Posterior vena cava (tissue), 2 donors: ENCODE measurements around the gene ABHD6. TPM values are rescaled to one million over a fixed set of nuclear protein-coding genes. Genes with fewer than 3 reads are reported as not detected.
"Not testable (repeated sequence)": the region's sequence is repeated elsewhere in the genome, so short reads cannot be mapped to it uniquely, and the experiment has no call there.

ENCODE experiments used
- DNase-seq: peaks from one replicate; pipeline ENCODE4 v3.0.0-alpha.2; 2020; ENCODE audit warnings: low spot score
- intact Hi-C, 2 donors: fragments of 100-400 bp; cut with DNase I; formaldehyde crosslinking; loops; one replicate each; pipeline versions ENCODE4 v1.14.1 to v1.14.2; 2022 to 2023
- total RNA-seq, 2 donors: library from RNA; stranded (reverse); fragmentation: NEBNext Ultra II Directional; extraction: Animal tissue kit (Norgen Biotek cat#: 25700); gene quantifications; one replicate each; pipeline ENCODE4 v1.2.1, GENCODE V29; 2021
- donor health status: DM: yes; HTN: yes; CAD: no.
- donor health status: DM: yes; HTN: yes; CAD: no.

ABHD6 gene
- total RNA-seq, 2 donors from 2014 or later: 6.6 to 7.6 TPM

DNA sequence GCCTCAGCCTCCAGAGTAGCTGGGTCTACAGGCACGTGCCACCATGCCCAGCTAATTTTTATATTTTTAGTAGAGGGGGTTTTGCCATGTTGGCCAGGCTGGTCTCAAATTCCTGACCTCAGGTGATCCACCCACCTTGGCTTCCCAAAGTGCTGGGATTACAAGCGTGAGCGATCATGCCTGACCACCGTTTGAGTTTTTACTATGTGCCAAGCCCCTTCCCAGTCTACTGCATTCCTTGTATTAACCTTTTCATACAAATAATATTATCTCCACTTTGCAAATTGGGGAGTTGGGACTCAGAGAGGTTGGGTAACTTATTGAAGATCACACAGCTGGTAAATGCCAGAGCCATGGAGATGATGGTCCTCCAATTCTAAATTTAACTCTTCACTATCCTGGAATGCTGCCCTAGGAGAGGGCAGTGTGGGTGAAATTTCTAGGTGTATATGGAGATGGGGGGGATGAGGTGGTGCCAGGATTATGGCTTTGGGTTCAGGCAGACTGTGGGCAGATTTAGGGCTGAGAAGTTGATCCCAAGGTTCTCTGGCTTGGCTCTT lies 94.1 kb downstream of the ABHD6 start:
- intact Hi-C loops: loop anchor here (5.0 to 10.0 kb wide), 2 partner anchors 161 to 203 kb away; partner anchors contain the start of genes ACOX2 (in 2 of the 2) and KCTD6 (in 1 of the 2)

DNA sequence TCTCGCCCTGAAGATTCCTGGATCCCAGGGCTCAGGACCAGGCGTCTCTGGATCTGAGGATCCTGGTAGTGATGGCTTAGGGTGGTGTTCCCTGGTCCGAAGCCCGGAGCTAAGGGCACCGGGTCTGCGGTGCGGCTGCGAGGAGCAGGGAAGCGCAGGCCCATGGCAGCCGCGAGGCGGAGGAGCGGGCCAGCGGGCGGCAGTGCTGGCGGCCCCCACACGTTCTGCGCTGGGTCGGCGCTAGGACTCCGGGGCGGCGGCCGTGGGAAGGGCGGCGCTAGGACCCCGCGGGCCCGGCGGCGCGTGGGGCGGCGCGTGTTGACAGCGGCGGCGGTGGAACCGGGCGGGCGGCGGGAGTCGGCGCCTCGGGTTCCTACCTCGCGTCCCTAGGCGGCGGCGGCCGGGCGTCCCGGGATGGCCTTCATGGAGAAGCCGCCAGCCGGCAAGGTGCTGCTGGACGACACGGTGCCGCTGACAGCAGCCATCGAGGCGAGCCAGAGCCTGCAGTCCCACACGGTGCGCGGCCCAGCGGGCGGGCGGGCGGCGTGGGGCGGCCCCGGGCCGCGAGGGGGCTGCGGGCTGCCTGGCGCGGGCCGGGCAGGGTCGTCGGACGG lies 95.1 kb downstream of the ABHD6 start, which contains the start of gene PXK:
PXK (plus strand) TSS at position 318 of the 614 bp plus-strand sequence; CDS start at position 415, 97 bp downstream.
- intact Hi-C loops: loop anchor here (5.0 to 10.0 kb wide), 2 partner anchors 160 to 202 kb away; partner anchors contain the start of genes ACOX2 (in 2 of the 2) and KCTD6 (in 1 of the 2)

More for the DNA sequence above, 94.1 kb downstream of the ABHD6 start:
- DNase-seq: no peak

DNA sequence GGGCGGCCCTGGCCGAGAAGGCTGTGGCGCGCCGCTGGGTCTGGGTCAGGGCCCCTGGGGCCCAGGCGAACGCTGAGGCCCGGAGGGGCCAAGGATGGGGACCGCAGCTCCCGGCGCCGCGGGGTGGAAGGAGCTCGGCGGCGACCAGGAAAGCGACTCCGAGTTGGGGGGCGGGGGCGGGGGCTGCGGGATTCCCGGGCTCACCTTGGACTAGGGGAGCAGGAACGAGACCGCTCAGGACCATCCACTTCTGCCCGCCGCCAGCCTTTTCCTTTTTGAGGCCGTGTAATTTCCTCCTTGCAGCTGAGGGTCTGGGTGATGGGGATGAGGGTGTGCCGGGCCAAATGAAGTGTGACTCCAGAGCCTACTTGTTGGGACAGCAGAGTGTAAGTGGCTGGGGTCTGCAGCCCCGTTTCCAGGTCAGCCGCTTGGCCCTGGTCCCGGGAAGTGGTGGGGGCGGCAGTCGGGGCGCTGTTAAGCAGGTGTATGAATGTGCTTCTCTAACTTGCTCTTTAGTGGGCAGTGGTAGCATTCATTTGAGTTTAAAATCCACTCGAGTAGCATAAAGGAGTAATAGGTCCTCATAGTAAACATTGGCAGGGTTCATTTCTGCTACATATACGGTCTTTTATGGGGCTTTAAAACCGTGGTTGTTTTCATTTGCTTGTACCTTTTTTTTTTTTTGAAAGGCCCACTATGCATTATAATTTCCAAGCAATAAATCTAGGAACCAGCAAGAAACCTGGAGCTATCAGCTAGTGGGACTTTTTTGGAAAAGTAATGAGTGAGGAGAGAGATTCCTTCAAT lies 95.8 kb downstream of the ABHD6 start:
- intact Hi-C loops: loop anchor here (5.0 to 10.0 kb wide), 2 partner anchors 159 to 201 kb away; partner anchors contain the start of genes ACOX2 (in 2 of the 2) and KCTD6 (in 1 of the 2)
- DNase-seq: no peak

More for the DNA sequence above, 95.1 kb downstream of the ABHD6 start, which contains the start of gene PXK:
- peak; percentile 96 for DNase-seq

DNA sequence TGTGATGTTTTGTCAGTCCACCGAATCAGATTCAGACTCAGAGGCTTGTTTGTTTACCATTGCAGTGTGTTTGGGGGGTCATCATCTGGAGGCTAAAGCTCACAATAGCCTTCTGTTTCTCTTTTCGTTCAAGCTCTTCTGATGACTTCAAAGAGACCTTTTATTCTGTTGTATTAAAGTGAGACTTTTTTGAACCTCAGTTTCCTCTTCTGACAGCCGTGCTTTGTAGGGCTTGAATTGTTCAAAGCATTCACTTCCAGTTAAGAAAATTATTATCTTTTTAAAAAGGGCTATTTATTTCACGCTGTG lies 96.4 kb downstream of the ABHD6 start:
- DNase-seq: no peak
- intact Hi-C loops: loop anchor here (5.0 to 10.0 kb wide), 2 partner anchors 158 to 201 kb away; partner anchors contain the start of genes ACOX2 (in 2 of the 2) and KCTD6 (in 1 of the 2)

DNA sequence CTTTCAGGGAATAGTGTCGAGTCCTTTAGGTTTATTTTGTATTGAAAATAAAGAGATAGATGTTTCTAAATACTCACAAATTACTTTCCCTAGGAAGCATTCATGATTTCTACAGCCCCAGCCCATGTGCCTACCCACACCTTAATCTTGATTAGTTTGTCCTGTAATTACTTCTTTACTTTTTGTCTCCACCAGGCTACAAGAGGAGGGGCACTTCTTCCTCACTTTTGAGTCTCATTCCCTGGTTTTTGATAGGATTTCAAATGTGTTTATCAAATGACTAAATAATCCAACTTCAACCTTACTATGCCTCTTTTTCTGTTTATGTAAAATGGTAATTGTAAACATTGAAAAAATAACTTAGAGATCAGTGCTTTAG lies 96.9 kb downstream of the ABHD6 start:
- DNase-seq: no peak
- intact Hi-C loops: loop anchor here (5.0 to 10.0 kb wide), 2 partner anchors 158 to 200 kb away; partner anchors contain the start of genes ACOX2 (in 2 of the 2) and KCTD6 (in 1 of the 2)

DNA sequence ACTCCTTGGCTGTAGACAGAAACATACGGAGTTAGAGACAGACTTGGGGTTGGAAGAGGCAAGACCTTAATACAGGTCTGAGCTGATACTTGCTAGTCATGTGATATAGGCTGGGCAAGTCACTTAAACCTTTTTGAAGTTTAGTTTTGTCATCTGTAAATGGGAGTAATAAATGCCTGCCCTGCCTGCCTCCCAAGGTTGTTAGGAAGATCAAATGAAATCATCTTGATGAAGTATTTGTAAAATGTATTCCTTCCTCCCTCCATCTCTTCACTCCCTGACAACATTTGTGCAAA lies 98.0 kb downstream of the ABHD6 start:
- no peak for DNase-seq
- intact Hi-C loops: loop anchor here (5.0 to 10.0 kb wide), 2 partner anchors 77 to 199 kb away; partner anchors contain the start of gene ACOX2 (in 2 of the 2)

DNA sequence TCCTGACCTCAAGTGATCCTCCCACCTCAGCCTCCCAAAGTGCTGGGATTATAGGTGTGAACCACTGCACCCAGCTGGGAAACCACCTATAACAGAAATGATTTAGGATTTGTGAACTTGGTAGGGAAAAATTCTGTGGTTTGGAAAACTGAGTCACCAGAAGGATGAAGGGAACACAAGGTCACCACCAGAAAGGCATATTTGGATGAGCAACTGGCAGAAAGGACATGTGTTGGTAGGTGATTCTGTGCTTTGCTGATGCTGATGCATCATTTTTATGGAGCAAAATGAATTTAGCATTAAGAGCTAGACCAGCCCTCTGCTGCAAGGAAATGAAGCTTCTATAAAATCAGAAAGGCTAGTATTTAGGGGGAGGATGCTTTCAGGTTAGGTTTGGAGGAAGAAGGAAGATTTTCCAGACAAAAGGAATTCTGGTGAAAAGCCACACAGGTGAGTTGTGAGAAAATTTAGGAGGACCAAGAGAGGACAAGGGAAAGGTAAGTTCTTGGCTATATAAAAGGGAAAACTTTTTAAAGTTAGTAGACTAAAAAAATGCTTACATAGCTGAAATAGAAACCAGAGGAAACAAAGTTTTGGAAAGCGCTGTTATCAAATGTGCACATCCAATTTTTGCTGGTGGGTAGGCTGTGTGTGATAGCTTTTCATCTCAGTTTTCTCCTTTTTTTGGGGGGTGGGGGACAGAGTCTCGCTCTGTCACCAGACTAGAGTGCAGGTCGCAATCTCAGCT lies 98.7 kb downstream of the ABHD6 start:
- no peak for DNase-seq
- intact Hi-C loops: loop anchor here (5.0 to 10.0 kb wide), 2 partner anchors 76 to 198 kb away; partner anchors contain the start of gene ACOX2 (in 2 of the 2)

DNA sequence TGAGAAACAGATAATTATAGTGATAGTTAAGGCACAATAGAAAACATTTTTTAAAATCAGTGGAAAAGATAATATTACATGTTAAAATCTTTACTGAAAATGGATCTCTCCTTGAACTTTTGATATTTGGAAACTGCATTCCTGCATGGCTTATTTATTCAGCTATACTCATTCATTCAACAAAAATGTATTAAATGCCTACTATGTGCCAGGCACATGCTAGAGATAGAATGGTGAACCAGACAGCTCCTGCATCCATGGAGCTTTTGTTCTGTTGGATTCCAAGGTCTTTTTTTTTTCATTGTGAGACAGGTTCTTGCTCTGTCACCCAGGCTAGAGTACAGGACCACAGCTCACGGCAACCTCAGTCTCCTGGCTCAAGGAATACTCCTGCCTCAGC lies 99.6 kb downstream of the ABHD6 start:
- intact Hi-C loops: loop anchor here (5.0 to 10.0 kb wide), 2 partner anchors 75 to 198 kb away; partner anchors contain the start of gene ACOX2 (in 2 of the 2)
- no peak for DNase-seq

DNA sequence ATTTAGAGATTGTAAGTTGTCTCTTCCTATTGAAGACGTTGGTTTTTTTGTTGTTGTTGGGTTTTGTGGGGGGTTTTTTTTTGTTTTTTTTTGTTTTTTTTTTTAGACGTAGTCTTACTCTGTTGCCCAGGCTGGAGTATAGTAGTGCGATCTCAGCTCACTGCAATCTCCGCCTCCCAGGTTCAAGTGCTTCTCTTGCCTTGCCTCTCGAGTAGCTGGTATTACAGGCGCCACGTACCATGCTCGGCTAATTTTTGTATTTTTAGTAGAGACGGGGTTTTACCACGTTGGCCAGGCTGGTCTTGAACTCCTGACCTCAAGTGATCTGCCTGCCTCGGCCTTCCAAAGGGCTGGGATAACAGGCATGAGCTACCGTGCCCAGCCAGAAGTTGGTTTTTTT lies 101.6 kb downstream of the ABHD6 start:
- intact Hi-C loops: loop anchor here (5.0 to 10.0 kb wide), 2 partner anchors 73 to 196 kb away; partner anchors contain the start of gene ACOX2 (in 2 of the 2)
- not testable (repeated sequence) for DNase-seq

DNA sequence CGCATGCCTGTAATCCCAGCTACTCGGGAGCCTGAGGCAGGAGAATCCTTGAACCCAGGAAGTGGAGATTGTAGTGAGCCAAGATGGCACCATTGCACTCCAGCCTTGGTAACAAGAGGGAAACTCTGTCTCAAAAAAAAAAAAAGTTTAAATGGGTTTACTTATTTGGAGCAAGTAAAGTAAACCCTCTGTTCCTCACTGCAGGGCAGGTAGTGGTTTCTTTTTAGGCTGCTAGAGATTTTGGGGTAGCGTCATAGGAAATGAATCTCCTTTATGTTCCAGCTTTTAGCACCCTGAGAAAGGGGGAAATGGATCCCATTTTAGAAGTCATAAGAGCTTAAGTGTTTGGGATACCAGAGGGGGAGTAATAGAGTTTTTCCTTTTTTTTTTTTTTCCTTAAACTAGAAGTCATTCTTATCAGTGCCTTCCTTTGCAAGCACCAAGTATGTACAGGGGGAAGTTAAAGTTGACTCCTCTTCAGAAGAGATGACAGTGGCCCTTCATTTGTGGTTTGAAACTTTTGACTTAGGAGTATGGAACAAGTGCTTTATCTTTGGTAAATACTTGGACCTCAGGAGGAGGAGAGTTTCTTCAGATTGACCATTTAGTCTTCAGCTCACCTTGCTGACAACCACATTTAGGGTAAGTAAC lies 103.1 kb downstream of the ABHD6 start:
- intact Hi-C loops: no loop called here
- DNase-seq: no peak

DNA sequence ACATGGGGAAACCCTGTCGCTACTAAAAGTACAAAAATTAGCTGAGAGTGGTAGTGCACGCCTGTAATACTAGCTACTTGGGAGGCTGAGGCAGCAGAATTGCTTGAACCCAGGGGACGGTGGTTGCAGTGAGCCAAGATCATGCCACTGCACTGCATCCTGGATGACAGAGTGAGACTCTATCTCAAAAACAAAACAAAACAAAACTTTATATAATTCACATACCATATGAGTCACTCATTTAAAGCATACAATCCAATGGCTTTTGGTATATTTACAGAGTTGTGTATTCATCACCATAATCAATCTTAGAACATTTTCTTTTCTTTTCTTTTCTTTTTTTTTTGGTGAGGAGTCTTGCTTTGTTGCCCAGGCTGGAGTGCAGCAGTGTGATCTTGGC lies 103.8 kb downstream of the ABHD6 start:
- DNase-seq: no peak
- intact Hi-C loops: no loop called here

DNA sequence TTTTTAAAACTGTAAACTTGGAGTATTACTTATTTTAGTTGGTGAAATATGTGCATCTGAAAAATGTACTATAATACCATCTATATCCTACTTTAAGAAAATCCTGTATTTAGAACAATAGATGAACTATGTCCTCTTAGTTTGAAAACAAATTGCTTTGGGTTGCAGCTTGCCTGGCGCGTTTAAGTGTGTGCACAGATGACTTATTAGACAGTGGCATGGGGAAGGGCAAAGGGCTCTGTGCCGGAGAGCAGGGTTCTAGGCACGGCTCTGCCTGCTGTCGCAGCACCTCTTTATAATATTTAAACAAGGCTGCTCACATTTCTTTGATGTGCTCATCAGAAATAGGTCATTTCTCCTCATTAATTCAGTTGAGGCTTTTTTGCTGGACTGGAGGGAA lies 105.1 kb downstream of the ABHD6 start:
- no peak for DNase-seq
- intact Hi-C loops: no loop called here

Other genes with a start within 250 kb of the ABHD6 start
- gene FLNB, start 229.4 kb upstream of the ABHD6 start, total RNA-seq: 100 to 1,000 TPM; 130 to 133 TPM
- gene DNASE1L3, start 26.8 kb upstream of the ABHD6 start, total RNA-seq: 1 to 10 TPM; 7.5 to 9.3 TPM
- gene RPP14, start 68.5 kb downstream of the ABHD6 start, total RNA-seq: 10 to 100 TPM; 10.8 to 11.6 TPM
- 1 to 10 TPM; 5.9 to 7.7 TPM for gene HTD2, start 68.7 kb downstream of the ABHD6 start, total RNA-seq
- gene PXK, start 95.1 kb downstream of the ABHD6 start, total RNA-seq: 10 to 100 TPM; 22.5 to 24.8 TPM
- gene PDHB, start 196.0 kb downstream of the ABHD6 start, total RNA-seq: 10 to 100 TPM; 60.4 to 68.7 TPM